Measurements from ENCODE around the gene MGA.

The MGA gene

DNA sequence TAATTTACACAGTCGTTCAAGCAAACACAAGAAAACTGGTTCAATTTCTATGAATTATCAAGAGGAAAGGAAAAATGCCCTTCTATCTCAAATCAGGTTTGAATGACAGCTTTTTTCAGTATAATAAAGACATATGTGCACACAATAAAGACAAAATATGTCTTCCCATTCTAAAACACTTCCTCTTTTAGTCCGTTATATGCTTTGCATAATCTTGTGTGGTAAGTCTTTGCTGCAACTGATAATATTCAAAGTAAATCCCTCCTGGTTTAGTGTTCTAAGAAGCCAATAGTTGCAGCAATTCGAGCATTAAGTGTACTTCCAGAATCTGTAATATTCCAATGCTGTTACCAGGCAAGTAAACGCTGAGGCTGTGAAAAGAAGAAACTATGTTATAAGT lies 70.3 kb downstream of the MGA start:
- no peak for ATAC-seq
- TF ChIP-seq ZFP30 (CRISPR knock-in tag; IDR thresholded peaks at IDR 0.05) (no peak), CSDC2 (CRISPR knock-in tag; IDR thresholded peaks at IDR 0.05) (no peak), ISL1 (CRISPR knock-in tag; IDR thresholded peaks at IDR 0.05) (no peak), SNAI2 (CRISPR knock-in tag; IDR thresholded peaks at IDR 0.05) (no peak), PATZ1 (CRISPR knock-in tag; IDR thresholded peaks at IDR 0.05; ENCODE audit: borderline replicate concordance) (no peak), PPARA (CRISPR knock-in tag; IDR thresholded peaks at IDR 0.05; ENCODE audit: borderline replicate concordance) (no peak), RARB (CRISPR knock-in tag; IDR thresholded peaks at IDR 0.05) (no peak), ZNF70 (CRISPR knock-in tag; IDR thresholded peaks at IDR 0.05) (no peak), ESRRG (CRISPR knock-in tag; IDR thresholded peaks at IDR 0.05) (no peak), ZNF565 (CRISPR knock-in tag; conservative IDR thresholded peaks at IDR 0.05; ENCODE audit: low read depth) (no peak), ZNF8 (CRISPR knock-in tag; IDR thresholded peaks at IDR 0.05) (no peak), TCF4 (CRISPR knock-in tag; IDR thresholded peaks at IDR 0.05; ENCODE audit: borderline replicate concordance) (no peak), ARNTL (CRISPR knock-in tag; IDR thresholded peaks at IDR 0.05; ENCODE audit: borderline replicate concordance, low read depth) (no peak), TOX (CRISPR knock-in tag; IDR thresholded peaks at IDR 0.05; ENCODE audit: borderline replicate concordance) (no peak), ZFP3 (CRISPR knock-in tag; IDR thresholded peaks at IDR 0.05) (no peak), GLIS3 (CRISPR knock-in tag; IDR thresholded peaks at IDR 0.05) (no peak)
- TF ChIP-seq, protein P1, sequence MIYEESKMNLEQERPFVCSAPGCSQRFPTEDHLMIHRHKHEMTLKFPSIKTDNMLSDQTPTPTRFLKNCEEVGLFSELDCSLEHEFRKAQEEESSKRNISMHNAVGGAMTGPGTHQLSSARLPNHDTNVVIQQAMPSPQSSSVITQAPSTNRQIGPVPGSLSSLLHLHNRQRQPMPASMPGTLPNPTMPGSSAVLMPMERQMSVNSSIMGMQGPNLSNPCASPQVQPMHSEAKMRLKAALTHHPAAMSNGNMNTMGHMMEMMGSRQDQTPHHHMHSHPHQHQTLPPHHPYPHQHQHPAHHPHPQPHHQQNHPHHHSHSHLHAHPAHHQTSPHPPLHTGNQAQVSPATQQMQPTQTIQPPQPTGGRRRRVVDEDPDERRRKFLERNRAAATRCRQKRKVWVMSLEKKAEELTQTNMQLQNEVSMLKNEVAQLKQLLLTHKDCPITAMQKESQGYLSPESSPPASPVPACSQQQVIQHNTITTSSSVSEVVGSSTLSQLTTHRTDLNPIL (CRISPR knock-in tag; IDR thresholded peaks at IDR 0.05; ENCODE audit: low read depth) = no peak
- TF ChIP-seq, protein P2, sequence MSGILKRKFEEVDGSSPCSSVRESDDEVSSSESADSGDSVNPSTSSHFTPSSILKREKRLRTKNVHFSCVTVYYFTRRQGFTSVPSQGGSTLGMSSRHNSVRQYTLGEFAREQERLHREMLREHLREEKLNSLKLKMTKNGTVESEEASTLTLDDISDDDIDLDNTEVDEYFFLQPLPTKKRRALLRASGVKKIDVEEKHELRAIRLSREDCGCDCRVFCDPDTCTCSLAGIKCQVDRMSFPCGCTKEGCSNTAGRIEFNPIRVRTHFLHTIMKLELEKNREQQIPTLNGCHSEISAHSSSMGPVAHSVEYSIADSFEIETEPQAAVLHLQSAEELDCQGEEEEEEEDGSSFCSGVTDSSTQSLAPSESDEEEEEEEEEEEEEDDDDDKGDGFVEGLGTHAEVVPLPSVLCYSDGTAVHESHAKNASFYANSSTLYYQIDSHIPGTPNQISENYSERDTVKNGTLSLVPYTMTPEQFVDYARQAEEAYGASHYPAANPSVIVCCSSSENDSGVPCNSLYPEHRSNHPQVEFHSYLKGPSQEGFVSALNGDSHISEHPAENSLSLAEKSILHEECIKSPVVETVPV (CRISPR knock-in tag; IDR thresholded peaks at IDR 0.05) = no peak

- TF ChIP-seq ZC3H10 (CRISPR knock-in tag; IDR thresholded peaks at IDR 0.05) = no peak
- TF ChIP-seq OSR1 (CRISPR knock-in tag; IDR thresholded peaks at IDR 0.05) = no peak
- no peak for TF ChIP-seq RARB (CRISPR knock-in tag; IDR thresholded peaks at IDR 0.05)
- ATAC-seq = no peak
Measured at GRCh38 chr15:41732483-41732882, 72.3 kb downstream of the MGA start.

- peak; percentile 39; the same call in 2 of the 3 replicates for ATAC-seq
- TF ChIP-seq PPARA (CRISPR knock-in tag; IDR thresholded peaks at IDR 0.05; ENCODE audit: borderline replicate concordance) = no peak
- TF ChIP-seq ISL1 (CRISPR knock-in tag; IDR thresholded peaks at IDR 0.05) = no peak
- no peak for TF ChIP-seq GLIS3 (CRISPR knock-in tag; IDR thresholded peaks at IDR 0.05)
- TF ChIP-seq ARNTL (CRISPR knock-in tag; IDR thresholded peaks at IDR 0.05; ENCODE audit: borderline replicate concordance, low read depth) = no peak
- no peak for TF ChIP-seq ZNF70 (CRISPR knock-in tag; IDR thresholded peaks at IDR 0.05)
- TF ChIP-seq, protein P1 (CRISPR knock-in tag; IDR thresholded peaks at IDR 0.05; ENCODE audit: low read depth) = no peak
- TF ChIP-seq, protein P3, sequence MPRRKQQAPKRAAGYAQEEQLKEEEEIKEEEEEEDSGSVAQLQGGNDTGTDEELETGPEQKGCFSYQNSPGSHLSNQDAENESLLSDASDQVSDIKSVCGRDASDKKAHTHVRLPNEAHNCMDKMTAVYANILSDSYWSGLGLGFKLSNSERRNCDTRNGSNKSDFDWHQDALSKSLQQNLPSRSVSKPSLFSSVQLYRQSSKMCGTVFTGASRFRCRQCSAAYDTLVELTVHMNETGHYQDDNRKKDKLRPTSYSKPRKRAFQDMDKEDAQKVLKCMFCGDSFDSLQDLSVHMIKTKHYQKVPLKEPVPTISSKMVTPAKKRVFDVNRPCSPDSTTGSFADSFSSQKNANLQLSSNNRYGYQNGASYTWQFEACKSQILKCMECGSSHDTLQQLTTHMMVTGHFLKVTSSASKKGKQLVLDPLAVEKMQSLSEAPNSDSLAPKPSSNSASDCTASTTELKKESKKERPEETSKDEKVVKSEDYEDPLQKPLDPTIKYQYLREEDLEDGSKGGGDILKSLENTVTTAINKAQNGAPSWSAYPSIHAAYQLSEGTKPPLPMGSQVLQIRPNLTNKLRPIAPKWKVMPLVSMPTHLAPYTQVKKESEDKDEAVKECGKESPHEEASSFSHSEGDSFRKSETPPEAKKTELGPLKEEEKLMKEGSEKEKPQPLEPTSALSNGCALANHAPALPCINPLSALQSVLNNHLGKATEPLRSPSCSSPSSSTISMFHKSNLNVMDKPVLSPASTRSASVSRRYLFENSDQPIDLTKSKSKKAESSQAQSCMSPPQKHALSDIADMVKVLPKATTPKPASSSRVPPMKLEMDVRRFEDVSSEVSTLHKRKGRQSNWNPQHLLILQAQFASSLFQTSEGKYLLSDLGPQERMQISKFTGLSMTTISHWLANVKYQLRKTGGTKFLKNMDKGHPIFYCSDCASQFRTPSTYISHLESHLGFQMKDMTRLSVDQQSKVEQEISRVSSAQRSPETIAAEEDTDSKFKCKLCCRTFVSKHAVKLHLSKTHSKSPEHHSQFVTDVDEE (CRISPR knock-in tag; IDR thresholded peaks at IDR 0.05) = no peak
- TF ChIP-seq SNAI2 (CRISPR knock-in tag; IDR thresholded peaks at IDR 0.05) = no peak
- TF ChIP-seq ZC3H10 (CRISPR knock-in tag; IDR thresholded peaks at IDR 0.05) = no peak
- TF ChIP-seq CSDC2 (CRISPR knock-in tag; IDR thresholded peaks at IDR 0.05) = no peak
- no peak for TF ChIP-seq ESRRG (CRISPR knock-in tag; IDR thresholded peaks at IDR 0.05)
- TF ChIP-seq ZNF8 (CRISPR knock-in tag; IDR thresholded peaks at IDR 0.05) = no peak
- no peak for TF ChIP-seq PATZ1 (CRISPR knock-in tag; IDR thresholded peaks at IDR 0.05; ENCODE audit: borderline replicate concordance)
- TF ChIP-seq BACH2 (CRISPR knock-in tag; IDR thresholded peaks at IDR 0.05; ENCODE audit: borderline replicate concordance) = no peak
- TF ChIP-seq ZFP3 (CRISPR knock-in tag; IDR thresholded peaks at IDR 0.05) = no peak
Measured at GRCh38 chr15:41734079-41734478, 73.9 kb downstream of the MGA start.

All from SK-N-SH treated with all-trans-retinoic acid at 6 μM for 48 hours (cell line).